ENCODE results near the gene ATG13.
"Not testable (repeated sequence)": the region's sequence is repeated elsewhere in the genome, so short reads cannot be mapped to it uniquely, and the experiment has no call there.

Gene ATG13

GRCh38 chr11:46661836-46662235 lies 44.5 kb downstream of the ATG13 start:
- H3K9me3 ChIP-seq: no peaks in the 10 kb centered on the region
- no peaks in the 10 kb centered on the region for H3K27me3 ChIP-seq
- no peak overlapping the region for H3K4me2 ChIP-seq
- no peak for TF ChIP-seq Cebpa-rat (IDR thresholded peaks at IDR 0.05)
- H3K4me1 ChIP-seq: peaks cover 20% of the 10 kb centered on the region
- H3K27ac ChIP-seq: no peak overlapping the region
- peaks cover 99% of the 10 kb centered on the region for H3K36me3 ChIP-seq
- H3K4me3 ChIP-seq: no peak overlapping the region
- no peak overlapping the region for H3K9ac ChIP-seq
- no peaks in the 10 kb centered on the region for H4K20me1 ChIP-seq

GRCh38 chr11:46662366-46662765 lies 45.0 kb downstream of the ATG13 start:
- Histone ChIP-seq H3K27me3 (no peaks in the 10 kb centered on the region), H3K27ac (no peak overlapping the region), H4K20me1 (no peaks in the 10 kb centered on the region), H3K4me3 (no peak overlapping the region), H3K9ac (no peak overlapping the region), H3K9me3 (no peaks in the 10 kb centered on the region), H3K4me2 (no peak overlapping the region), H3K4me1 (peaks cover 26% of the 10 kb centered on the region), H3K36me3 (peaks cover 99% of the 10 kb centered on the region)
- no peak for TF ChIP-seq Cebpa-rat (IDR thresholded peaks at IDR 0.05)

GRCh38 chr11:46663277-46663940 lies 46.1 kb downstream of the ATG13 start:
- no peaks in the 10 kb centered on the region for H3K27me3 ChIP-seq

GRCh38 chr11:46664612-46665011 lies 47.3 kb downstream of the ATG13 start:
- Histone ChIP-seq H3K9ac (no peak overlapping the region), H3K4me3 (no peak overlapping the region), H3K27me3 (no peaks in the 10 kb centered on the region), H3K9me3 (no peaks in the 10 kb centered on the region), H4K20me1 (no peaks in the 10 kb centered on the region), H3K36me3 (peaks cover 99% of the 10 kb centered on the region), H3K4me1 (peaks cover 41% of the 10 kb centered on the region), H3K27ac (no peak overlapping the region), H3K4me2 (no peak overlapping the region)
- TF ChIP-seq Cebpa-rat (IDR thresholded peaks at IDR 0.05): no peak

More at GRCh38 chr11:46663277-46663940, 46.1 kb downstream of the ATG13 start:
- no peak overlapping the region for H3K4me3 ChIP-seq
- no peak overlapping the region for H3K4me2 ChIP-seq
- no peak overlapping the region for H3K9ac ChIP-seq
- H3K9me3 ChIP-seq: no peaks in the 10 kb centered on the region
- peaks cover 34% of the 10 kb centered on the region for H3K4me1 ChIP-seq
- H3K27ac ChIP-seq: no peak overlapping the region
- TF ChIP-seq Cebpa-rat (IDR thresholded peaks at IDR 0.05): no peak
- peaks cover 99% of the 10 kb centered on the region for H3K36me3 ChIP-seq
- no peaks in the 10 kb centered on the region for H4K20me1 ChIP-seq

GRCh38 chr11:46665356-46665755 lies 48.0 kb downstream of the ATG13 start:
- H3K36me3 ChIP-seq: peaks cover 96% of the 10 kb centered on the region
- H3K4me2 ChIP-seq: no peak overlapping the region
- H4K20me1 ChIP-seq: no peaks in the 10 kb centered on the region
- H3K4me1 ChIP-seq: peaks cover 43% of the 10 kb centered on the region
- H3K9me3 ChIP-seq: no peaks in the 10 kb centered on the region
- no peak overlapping the region for H3K4me3 ChIP-seq
- no peaks in the 10 kb centered on the region for H3K27me3 ChIP-seq
- H3K9ac ChIP-seq: no peak overlapping the region
- no peak overlapping the region for H3K27ac ChIP-seq
- TF ChIP-seq Cebpa-rat (IDR thresholded peaks at IDR 0.05): no peak

GRCh38 chr11:46666516-46666915 lies 49.2 kb downstream of the ATG13 start:
- no peak overlapping the region for H3K27ac ChIP-seq
- no peak overlapping the region for H3K4me3 ChIP-seq
- H3K9me3 ChIP-seq: no peaks in the 10 kb centered on the region
- peak overlapping the region; percentile 35 for H3K4me2 ChIP-seq
- H4K20me1 ChIP-seq: no peaks in the 10 kb centered on the region
- peak overlapping the region; percentile 5; the same call in 1 of the 2 replicates for H3K9ac ChIP-seq
- H3K4me1 ChIP-seq: peaks cover 52% of the 10 kb centered on the region
- no peaks in the 10 kb centered on the region for H3K27me3 ChIP-seq
- TF ChIP-seq Cebpa-rat (IDR thresholded peaks at IDR 0.05): no peak
- H3K36me3 ChIP-seq: peaks cover 84% of the 10 kb centered on the region

GRCh38 chr11:46667043-46667481 lies 49.7 kb downstream of the ATG13 start:
- H3K9me3 ChIP-seq: no peaks in the 10 kb centered on the region
- H3K4me3 ChIP-seq: no peak overlapping the region
- no peak for TF ChIP-seq Cebpa-rat (IDR thresholded peaks at IDR 0.05)
- H3K4me2 ChIP-seq: peak overlapping the region; percentile 35; the same call in 1 of the 2 replicates
- peaks cover 79% of the 10 kb centered on the region for H3K36me3 ChIP-seq
- no peaks in the 10 kb centered on the region for H3K27me3 ChIP-seq
- peaks cover 57% of the 10 kb centered on the region for H3K4me1 ChIP-seq
- no peaks in the 10 kb centered on the region for H4K20me1 ChIP-seq
- H3K27ac ChIP-seq: peak overlapping the region; percentile 25
- H3K9ac ChIP-seq: no peak overlapping the region

- Histone ChIP-seq H3K4me1 (peaks cover 72% of the 10 kb centered on the region), H3K4me3 (no peak overlapping the region), H4K20me1 (no peaks in the 10 kb centered on the region), H3K9me3 (no peaks in the 10 kb centered on the region), H3K4me2 (peak overlapping the region; percentile 20), H3K27ac (peak overlapping the region; percentile 11), H3K36me3 (peaks cover 78% of the 10 kb centered on the region), H3K27me3 (no peaks in the 10 kb centered on the region), H3K9ac (no peak overlapping the region)
- no peak for TF ChIP-seq Cebpa-rat (IDR thresholded peaks at IDR 0.05)
These were observed 51.2 kb downstream of the ATG13 start for GRCh38 chr11:46668480-46669085.

GRCh38 chr11:46669711-46670139 lies 52.4 kb downstream of the ATG13 start:
- peaks cover 84% of the 10 kb centered on the region for H3K4me1 ChIP-seq
- H3K4me2 ChIP-seq: peak overlapping the region; percentile 98
- H3K36me3 ChIP-seq: peaks cover 67% of the 10 kb centered on the region

GRCh38 chr11:46670521-46670920 lies 53.2 kb downstream of the ATG13 start:
- H3K4me3 ChIP-seq, H3K27me3 ChIP-seq, H4K20me1 ChIP-seq, H3K9me3 ChIP-seq: not testable (repeated sequence)
- H3K4me1 ChIP-seq: peaks cover 92% of the 10 kb centered on the region
- H3K27ac ChIP-seq: peak overlapping the region; percentile 94
- peak overlapping the region; percentile 98 for H3K4me2 ChIP-seq
- H3K36me3 ChIP-seq: peaks cover 59% of the 10 kb centered on the region
- H3K9ac ChIP-seq: peak overlapping the region; percentile 76

More at GRCh38 chr11:46669711-46670139, 52.4 kb downstream of the ATG13 start:
- Histone ChIP-seq H3K9me3 (no peaks in the 10 kb centered on the region), H3K4me3 (no peak overlapping the region), H3K9ac (no peak overlapping the region), H4K20me1 (no peaks in the 10 kb centered on the region), H3K27ac (peak overlapping the region; percentile 94), H3K27me3 (no peaks in the 10 kb centered on the region)
- no peak for TF ChIP-seq Cebpa-rat (IDR thresholded peaks at IDR 0.05)
